Measurements from ENCODE around the gene KLKB1. TPM values are rescaled to one million over a fixed set of nuclear protein-coding genes. Genes with fewer than 3 reads are reported as not detected.

Gene KLKB1
- total RNA-seq, 3 donors from 2014 or later (not counting 1 experiment from before 2014, with no cell fraction given), result 0.95 to 3.1 (median 1.6) TPM

DNA sequence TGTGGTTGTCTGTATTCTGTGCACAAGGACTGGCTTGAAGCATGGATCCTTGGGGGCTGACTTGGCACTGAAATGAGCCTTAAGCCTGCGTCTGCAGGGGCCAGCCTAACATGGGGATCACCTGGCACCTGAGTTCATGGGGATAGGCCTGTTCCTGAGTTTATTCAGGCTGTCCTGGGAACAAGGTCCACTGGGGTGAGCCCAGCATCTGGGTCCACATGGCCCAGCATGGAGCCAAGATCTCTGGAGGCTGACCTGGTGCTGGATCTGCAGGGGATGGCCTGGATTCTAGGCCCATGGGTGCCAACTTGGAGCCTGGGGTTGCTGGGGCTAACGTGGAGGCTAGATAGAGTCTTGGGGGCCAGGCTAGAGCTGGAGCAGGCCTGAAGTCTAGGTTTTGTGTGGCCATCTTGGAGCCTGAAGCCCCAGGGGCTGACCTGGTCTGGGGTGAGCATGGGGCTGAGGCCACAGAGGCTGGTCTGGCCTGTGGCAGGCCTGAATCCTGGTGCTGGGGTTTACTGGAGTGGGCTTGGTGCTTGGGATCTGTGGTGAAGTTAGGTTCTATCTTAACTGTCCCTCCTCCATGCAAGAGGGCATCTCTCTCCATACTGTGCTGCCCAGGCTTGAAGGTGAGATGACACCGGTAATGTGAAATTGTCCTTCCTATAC lies 652 bp upstream of the KLKB1 start:
- H3K4me3 Mint-ChIP-seq, result no peak overlapping the region
- peaks cover 0 to 9% of the 10 kb centered on the region in 2 donors for H3K27me3 Mint-ChIP-seq (ENCODE audit: low read depth in 2 of 2)

GRCh38 chr4:186227744-186228513 lies 622 bp downstream of the KLKB1 start:
- H3K36me3 Mint-ChIP-seq, result peaks cover 16% of the 10 kb centered on the region

More for the DNA sequence above, 652 bp upstream of the KLKB1 start:
- WGBS (ENCODE audit: insufficient coverage), result 90% methylated on average over 3 of the region's 3 CpGs
- Histone ChIP-seq H3K27ac (ENCODE audit: low read length) (no peak overlapping the region), H3K36me3 (ENCODE audit: control insufficient read depth, insufficient read depth, low read length) (no peaks in the 10 kb centered on the region), H3K27me3 (ENCODE audit: control insufficient read depth, insufficient read depth, low read length) (no peaks in the 10 kb centered on the region), H3K9me3 (ENCODE audit: control insufficient read depth, insufficient read depth, low read length) (peaks cover 18% of the 10 kb centered on the region), H3K4me3 (ENCODE audit: low read length) (no peak overlapping the region), H3K4me1 (ENCODE audit: control insufficient read depth, insufficient read depth, low read length) (no peaks in the 10 kb centered on the region)
- ATAC-seq (no peak), DNase-seq (no peak)
- intact Hi-C loops (cut with micrococcal nuclease), result no loop called here
- H3K36me3 Mint-ChIP-seq, result peaks cover 26% of the 10 kb centered on the region
- peaks cover 8 to 10% of the 10 kb centered on the region in 2 donors for H3K9me3 Mint-ChIP-seq
- H3K4me1 Mint-ChIP-seq, result no peaks in the 10 kb centered on the region
- TF ChIP-seq, protein P1, sequence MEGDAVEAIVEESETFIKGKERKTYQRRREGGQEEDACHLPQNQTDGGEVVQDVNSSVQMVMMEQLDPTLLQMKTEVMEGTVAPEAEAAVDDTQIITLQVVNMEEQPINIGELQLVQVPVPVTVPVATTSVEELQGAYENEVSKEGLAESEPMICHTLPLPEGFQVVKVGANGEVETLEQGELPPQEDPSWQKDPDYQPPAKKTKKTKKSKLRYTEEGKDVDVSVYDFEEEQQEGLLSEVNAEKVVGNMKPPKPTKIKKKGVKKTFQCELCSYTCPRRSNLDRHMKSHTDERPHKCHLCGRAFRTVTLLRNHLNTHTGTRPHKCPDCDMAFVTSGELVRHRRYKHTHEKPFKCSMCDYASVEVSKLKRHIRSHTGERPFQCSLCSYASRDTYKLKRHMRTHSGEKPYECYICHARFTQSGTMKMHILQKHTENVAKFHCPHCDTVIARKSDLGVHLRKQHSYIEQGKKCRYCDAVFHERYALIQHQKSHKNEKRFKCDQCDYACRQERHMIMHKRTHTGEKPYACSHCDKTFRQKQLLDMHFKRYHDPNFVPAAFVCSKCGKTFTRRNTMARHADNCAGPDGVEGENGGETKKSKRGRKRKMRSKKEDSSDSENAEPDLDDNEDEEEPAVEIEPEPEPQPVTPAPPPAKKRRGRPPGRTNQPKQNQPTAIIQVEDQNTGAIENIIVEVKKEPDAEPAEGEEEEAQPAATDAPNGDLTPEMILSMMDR (IDR thresholded peaks at IDR 0.05), result no peak
- H3K27ac Mint-ChIP-seq, result no peak overlapping the region

GRCh38 chr4:186228514-186228894 lies 1.2 kb downstream of the KLKB1 start:
- no peak overlapping the region for H3K4me3 Mint-ChIP-seq
- H3K9me3 ChIP-seq (ENCODE audit: control insufficient read depth, insufficient read depth, low read length), result peaks cover 18% of the 10 kb centered on the region
- TF ChIP-seq, protein P1 (IDR thresholded peaks at IDR 0.05), result no peak
- no peak for DNase-seq
- H3K36me3 ChIP-seq (ENCODE audit: control insufficient read depth, insufficient read depth, low read length), result no peaks in the 10 kb centered on the region
- H3K9me3 Mint-ChIP-seq, result peaks cover 6 to 10% of the 10 kb centered on the region in 2 donors
- WGBS (ENCODE audit: insufficient coverage), result no CpG with 5 or more reads among the region's 2 CpGs
- no peaks in the 10 kb centered on the region for H3K4me1 Mint-ChIP-seq
- H3K36me3 Mint-ChIP-seq, result peaks cover 11% of the 10 kb centered on the region
- no peaks in the 10 kb centered on the region for H3K27me3 Mint-ChIP-seq (ENCODE audit: low read depth in 2 of 2)
- H3K4me1 ChIP-seq (ENCODE audit: control insufficient read depth, insufficient read depth, low read length), result no peaks in the 10 kb centered on the region
- H3K27me3 ChIP-seq (ENCODE audit: control insufficient read depth, insufficient read depth, low read length), result no peaks in the 10 kb centered on the region
- H3K27ac ChIP-seq (ENCODE audit: low read length), result no peak overlapping the region
- no peak overlapping the region for H3K27ac Mint-ChIP-seq
- intact Hi-C loops (cut with micrococcal nuclease), result no loop called here
- H3K4me3 ChIP-seq (ENCODE audit: low read length), result no peak overlapping the region
- no peak for ATAC-seq

More at GRCh38 chr4:186227744-186228513, 622 bp downstream of the KLKB1 start:
- Histone ChIP-seq H3K27ac (ENCODE audit: low read length) (no peak overlapping the region), H3K9me3 (ENCODE audit: control insufficient read depth, insufficient read depth, low read length) (peaks cover 18% of the 10 kb centered on the region), H3K36me3 (ENCODE audit: control insufficient read depth, insufficient read depth, low read length) (no peaks in the 10 kb centered on the region), H3K27me3 (ENCODE audit: control insufficient read depth, insufficient read depth, low read length) (no peaks in the 10 kb centered on the region), H3K4me1 (ENCODE audit: control insufficient read depth, insufficient read depth, low read length) (no peaks in the 10 kb centered on the region), H3K4me3 (ENCODE audit: low read length) (no peak overlapping the region)
- no peak for DNase-seq
- peaks cover 7 to 10% of the 10 kb centered on the region in 2 donors for H3K9me3 Mint-ChIP-seq
- H3K4me1 Mint-ChIP-seq, result no peaks in the 10 kb centered on the region
- TF ChIP-seq, protein P1 (IDR thresholded peaks at IDR 0.05), result no peak
- no peak for ATAC-seq
- 38% methylated on average over 2 of the region's 2 CpGs for WGBS (ENCODE audit: insufficient coverage)
- intact Hi-C loops (cut with micrococcal nuclease), result no loop called here
- H3K4me3 Mint-ChIP-seq, result no peak overlapping the region
- H3K27ac Mint-ChIP-seq, result no peak overlapping the region
- H3K27me3 Mint-ChIP-seq (ENCODE audit: low read depth in 2 of 2), result no peaks in the 10 kb centered on the region

Data from natural killer cell (primary cell).